T1000 (cell line): Measurements from ENCODE around the gene TMEM147.

Experiments
- DNase-seq: peaks from one replicate; lab custom pipeline; 2025; ENCODE audit warnings: mixed read lengths; lab: John Stamatoyannopoulos, UW

Gene TMEM147

GRCh38 chr19:35546532-35546931 lies 1.1 kb downstream of the TMEM147 start:
- DNase-seq = no peak

- DNase-seq = no peak
These were observed 3.9 kb downstream of the TMEM147 start for GRCh38 chr19:35549174-35549788.

- DNase-seq = no peak
These were observed 4.6 kb downstream of the TMEM147 start for GRCh38 chr19:35549879-35550523.

GRCh38 chr19:35551091-35551810 lies 5.8 kb downstream of the TMEM147 start:
- no peak for DNase-seq

- DNase-seq = no peak
These were observed 7.3 kb downstream of the TMEM147 start for GRCh38 chr19:35552534-35553384.

- DNase-seq = no peak
These were observed 8.1 kb downstream of the TMEM147 start for GRCh38 chr19:35553385-35554000.

GRCh38 chr19:35554076-35554475 lies 8.7 kb downstream of the TMEM147 start:
- DNase-seq = no peak

- peak; percentile 11 for DNase-seq
These were observed 10.0 kb downstream of the TMEM147 start for GRCh38 chr19:35555301-35556005.

GRCh38 chr19:35556025-35556590 lies 10.7 kb downstream of the TMEM147 start:
- no peak for DNase-seq

GRCh38 chr19:35556846-35557538 lies 11.6 kb downstream of the TMEM147 start:
- no peak for DNase-seq

GRCh38 chr19:35557539-35558399 lies 12.3 kb downstream of the TMEM147 start:
- DNase-seq = no peak

GRCh38 chr19:35558400-35559280 lies 13.2 kb downstream of the TMEM147 start:
- DNase-seq = no peak

GRCh38 chr19:35559281-35559659 lies 13.8 kb downstream of the TMEM147 start:
- no peak for DNase-seq

GRCh38 chr19:35559781-35560180 lies 14.4 kb downstream of the TMEM147 start:
- DNase-seq = no peak

- no peak for DNase-seq
These were observed 14.8 kb downstream of the TMEM147 start for GRCh38 chr19:35560271-35560670.

GRCh38 chr19:35560677-35561076 lies 15.3 kb downstream of the TMEM147 start:
- DNase-seq = no peak

- DNase-seq = no peak
These were observed 16.0 kb downstream of the TMEM147 start for GRCh38 chr19:35561436-35561835.

- DNase-seq = no peak
These were observed 16.9 kb downstream of the TMEM147 start for GRCh38 chr19:35562336-35562735.
